GM19328 (cell line): ENCODE data around the gene ZMIZ1.
A peak's percentile ranks its signal among the peaks of the same experiment; 100 is the strongest.

Source experiments
- ATAC-seq: cut with Tn5 transposase; IDR thresholded peaks from one replicate; pipeline ENCODE4 v1.9.1; 2021; ENCODE audit warnings: mild to moderate bottlenecking, moderate library complexity; ENCODE audit not compliant: unreplicated experiment

Gene ZMIZ1

DNA sequence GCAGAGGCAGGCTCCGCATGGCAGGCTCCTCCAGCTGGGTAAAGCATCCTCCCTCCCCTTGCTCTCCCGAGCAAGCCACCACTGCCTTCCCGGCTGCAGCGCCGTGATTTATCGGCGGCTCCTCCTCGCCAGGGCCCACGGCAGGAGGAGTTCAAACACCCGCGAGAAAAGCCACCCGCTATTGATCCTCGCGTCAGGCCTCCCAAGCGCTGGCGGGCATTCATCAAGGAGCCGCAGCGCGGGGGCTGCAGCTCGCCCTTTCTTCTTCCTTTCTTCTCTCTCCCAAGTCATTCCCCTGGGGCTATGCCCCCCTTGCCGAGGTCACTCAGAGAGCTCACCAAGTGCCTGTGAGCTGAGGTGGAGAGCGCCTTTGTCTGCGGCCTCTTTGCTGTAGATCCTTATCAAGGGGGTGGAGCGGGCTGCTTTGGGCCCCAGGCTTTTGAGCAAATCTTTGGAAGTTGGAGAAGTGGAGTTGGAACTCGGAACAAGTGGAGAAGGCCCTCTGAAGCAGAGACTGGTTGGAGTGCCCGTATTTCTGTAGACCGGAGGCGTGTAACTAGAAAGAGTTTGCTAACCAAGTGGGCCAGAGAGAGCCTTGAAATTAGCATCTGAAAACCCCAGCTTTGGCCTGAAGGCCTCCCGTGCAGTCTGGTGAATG lies 171.3 kb downstream of the ZMIZ1 start:
- no peak for ATAC-seq

DNA sequence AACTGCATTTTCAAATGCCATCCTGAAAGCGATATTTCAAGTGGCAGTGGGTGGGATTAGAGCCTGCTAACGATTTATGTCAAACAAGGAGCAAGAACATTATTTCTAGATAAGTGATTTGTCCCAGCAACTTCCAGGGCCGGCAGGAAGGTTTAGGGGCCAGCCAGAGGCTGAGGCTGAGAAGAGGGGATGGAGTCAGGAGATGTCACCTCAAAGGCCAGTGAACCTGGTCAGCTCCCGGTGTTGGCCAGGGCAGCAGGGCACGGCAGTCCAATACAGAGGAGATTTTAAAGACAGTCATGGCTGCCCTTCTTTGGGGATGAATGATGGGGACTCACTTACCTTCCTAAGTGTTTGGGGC lies 172.8 kb downstream of the ZMIZ1 start:
- ATAC-seq, result no peak

DNA sequence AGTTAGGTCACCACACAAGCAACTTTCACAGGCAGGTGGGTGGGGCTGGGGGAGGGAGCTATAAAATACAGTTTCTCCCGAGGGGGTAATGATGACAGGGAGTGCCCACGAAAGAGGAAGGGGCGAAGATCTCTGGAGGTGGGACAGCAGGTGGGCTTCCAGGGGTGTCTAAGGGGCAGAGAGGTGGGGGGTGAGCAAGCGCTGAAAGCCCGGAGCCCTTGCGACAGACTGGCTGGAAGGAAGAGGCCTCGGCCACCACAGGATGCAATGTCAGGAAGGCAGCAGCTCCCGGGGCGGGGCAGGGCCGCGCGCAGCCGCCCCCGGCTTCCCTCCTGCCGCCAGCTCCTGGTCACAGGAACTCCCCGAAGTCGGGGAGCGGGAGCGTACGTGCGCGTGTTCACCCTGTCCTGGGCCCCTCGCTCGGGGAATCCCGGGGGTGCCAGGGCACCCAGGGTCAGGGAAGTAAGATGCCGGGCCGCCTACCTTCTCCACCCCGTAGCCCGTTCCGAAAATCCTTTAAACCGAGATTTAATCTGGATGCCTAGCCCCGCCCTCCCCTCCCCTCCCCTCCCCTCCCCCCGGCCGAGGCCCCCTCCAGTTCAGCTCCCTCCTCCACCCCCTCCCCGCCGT lies 173.3 kb downstream of the ZMIZ1 start:
- ATAC-seq, result no peak

DNA sequence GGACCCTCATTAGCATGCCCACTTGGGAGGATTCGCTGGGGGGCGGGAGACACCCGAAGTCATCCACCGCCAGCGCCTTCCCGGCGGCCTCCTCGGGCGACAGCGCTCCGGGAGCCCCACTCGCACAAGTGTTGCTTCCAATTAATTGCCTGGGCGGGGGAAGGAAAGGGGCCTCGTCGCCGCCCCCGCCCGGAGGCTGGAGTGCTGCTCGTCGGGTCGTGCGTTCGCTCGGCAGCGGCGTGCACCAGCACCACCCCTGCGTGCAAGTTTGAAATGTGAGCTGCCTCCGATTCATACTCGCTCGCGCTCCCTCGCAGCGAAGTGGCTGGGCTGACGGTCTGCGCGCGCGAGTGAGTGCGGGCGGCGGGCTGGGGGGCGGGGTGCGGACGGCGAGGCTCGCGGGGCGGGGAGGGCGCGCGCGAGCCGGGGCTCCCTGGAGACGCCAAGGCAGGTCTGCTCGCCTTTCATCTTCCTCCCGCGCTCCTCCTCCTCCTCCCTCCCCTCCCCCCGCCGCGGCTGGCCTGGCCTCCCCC lies 173.9 kb downstream of the ZMIZ1 start:
- ATAC-seq, result peak; percentile 25

DNA sequence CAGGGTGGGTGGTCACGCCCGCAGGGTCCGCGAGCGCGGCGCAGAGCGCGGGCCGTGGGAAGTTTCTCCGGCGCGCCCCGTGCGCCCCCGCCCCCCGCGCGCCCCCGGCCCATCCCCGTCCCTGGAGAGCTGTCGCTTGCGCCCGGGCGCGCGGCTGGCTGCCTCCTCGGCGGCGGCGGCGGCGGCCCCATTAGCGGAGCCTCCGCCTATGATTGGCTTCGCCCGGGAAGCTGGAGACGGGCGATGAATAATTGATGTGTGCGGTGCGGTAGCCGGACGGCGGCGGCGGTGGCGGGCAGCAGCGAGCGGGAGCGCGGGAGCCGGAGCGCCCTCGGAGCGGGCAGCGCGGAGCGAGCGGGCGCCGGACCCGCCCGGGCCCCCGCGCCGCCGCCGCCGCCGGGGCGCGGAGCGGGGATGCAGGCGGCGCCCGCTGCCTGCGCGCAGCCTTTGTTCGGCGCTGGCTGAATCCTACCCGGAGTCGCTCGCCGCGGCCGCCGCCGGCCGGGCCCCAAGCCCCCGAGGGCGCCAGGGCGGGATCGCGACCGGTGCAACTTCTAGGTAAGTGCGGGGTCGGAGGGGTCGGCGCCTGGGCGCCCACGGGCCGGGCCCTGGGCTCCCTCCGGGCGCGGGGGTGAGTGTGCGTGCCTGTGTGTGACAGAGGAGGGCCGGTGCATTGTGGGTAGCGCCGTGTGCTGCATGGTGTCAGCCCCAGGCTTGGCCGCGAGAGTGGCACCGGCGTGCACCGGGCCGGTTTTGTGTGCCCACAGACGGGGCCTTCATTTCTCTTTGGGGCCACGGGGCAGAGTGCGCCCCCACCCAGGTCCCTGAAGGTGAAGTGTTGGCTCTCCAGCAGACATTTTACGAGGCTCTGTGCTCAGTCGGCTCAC lies 174.7 kb downstream of the ZMIZ1 start:
- peak; percentile 53 for ATAC-seq

DNA sequence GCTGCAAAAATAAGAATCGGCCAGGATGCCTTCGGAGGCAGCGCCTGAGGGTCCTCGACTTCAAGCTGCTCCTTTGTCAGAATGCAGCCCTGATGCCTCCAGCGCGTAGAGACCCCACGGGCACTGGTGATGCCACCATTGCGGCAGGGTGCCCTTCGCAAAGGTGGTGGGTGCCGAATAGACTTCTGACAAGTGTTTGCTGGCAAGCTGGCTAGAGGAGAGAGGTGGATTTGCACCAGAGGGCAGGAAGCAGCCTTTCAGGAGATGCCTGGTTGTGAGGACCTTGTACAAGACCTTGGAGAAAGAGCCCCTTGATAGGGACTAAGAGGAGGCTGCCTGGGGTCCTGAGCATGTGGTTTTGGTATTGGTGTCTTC lies 175.3 kb downstream of the ZMIZ1 start:
- ATAC-seq, result no peak

DNA sequence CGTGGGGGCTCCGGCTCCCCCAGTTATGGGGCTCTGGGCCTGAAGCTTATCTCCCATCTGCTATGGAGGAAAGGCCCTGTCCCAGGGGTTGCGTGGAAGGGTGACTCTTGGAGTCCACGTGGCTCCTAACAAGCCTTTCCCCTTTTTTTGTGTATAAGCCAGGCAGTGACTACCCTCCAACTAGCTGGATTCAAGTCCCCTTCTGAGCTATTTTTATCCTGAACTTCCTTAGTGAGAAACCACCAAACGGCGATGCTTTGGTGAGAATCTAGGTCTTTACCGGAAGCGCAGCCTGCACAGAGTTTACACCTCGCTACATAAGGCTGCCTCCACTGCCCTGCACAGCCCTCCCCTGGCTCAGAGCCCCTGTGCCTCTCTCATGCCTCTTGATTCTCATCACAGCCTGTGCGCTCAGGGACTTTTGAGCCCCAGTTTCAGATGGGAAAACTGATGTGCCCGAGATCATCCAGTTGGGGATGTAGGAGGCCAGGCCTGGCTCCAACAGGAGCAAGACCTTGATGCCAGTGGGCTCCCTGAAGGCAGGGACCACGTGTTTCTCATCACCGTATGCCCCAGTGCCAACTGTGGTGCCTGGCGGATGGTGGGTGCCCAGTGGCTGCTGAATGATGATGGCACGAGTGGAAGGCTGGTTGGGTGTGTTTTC lies 176.2 kb downstream of the ZMIZ1 start:
- no peak for ATAC-seq

DNA sequence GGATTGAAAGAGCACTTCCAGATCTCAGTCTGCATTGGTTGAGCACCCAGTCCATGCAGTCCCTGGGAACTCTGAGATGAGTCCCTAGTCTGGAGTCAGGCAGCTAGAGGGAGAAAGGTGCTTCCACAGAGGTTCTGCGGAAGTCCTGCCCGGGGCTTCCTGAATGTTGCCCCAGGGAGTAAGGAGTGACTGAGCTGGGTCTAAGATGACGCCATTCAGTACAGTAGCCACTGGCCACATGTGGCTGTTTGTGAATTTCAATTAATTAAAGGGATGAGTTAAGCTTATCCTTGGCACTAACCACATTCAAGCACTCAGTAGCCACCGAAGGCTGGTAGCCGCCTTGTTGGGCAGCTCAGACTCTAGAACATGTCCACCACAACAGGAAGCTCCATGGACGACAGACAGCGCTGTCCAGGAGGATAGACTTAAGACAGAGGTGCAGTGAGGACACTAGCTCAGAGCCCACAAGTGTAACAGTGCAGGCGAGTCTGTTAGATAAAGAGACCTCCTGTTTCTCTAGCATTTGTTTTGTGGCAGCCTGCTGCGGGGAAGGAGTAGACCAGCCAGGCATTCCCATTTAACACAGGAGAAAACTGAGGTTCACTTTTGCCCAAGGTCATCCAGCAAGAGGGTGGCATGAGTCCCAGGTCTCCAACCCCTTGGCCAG lies 176.9 kb downstream of the ZMIZ1 start:
- no peak for ATAC-seq

DNA sequence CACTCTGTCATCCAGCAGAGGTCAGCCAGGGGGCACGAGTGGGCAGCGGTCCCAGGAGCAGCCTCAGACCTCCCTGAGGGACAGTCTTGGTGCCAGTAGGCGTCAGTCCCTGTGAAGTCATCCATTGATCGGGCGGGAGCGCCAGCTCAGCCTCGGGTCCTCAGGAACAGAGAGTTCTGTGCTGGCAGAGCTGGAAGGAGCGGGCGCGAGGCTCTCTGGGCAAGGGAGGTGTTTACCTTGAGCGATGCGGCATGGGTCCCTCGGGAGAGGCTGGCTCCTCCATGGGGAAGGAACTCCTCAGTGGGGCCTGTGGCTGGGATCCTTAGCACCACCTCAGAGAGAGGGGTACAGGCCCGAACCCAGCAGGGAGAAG lies 177.4 kb downstream of the ZMIZ1 start:
- ATAC-seq, result no peak

DNA sequence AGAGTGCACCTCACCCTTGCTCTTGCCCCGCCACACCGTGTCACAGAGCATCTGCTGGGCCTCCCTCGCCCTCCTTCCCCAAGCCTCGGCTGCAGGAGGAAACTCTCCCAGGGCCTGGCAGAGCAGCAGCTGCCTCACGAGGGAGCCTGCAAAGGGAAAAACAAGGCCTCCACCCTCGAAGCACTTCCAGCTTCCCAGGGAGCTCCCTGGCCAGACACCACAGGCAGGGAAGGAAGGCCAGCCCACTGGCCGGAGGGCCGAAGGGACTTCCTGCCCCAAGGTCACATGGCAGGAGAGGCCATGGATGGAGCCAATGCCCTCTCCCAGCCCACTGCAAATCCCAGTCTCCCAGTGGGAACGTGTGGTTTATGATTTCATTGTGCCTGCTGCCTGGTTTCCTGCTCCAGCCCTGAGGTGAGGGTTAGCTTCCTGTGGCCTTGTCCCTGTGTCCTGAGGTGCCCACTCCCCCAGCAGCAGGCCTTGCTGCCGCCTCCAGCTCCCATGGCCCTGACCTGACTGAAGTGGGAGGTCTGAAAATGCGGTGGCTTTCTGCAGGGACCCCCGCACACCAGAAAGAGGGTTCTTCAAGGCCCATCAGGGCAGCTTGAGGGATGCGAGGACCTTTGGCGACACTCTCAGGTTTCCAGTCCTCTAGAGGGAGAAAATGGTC lies 178.0 kb downstream of the ZMIZ1 start:
- ATAC-seq, result no peak

DNA sequence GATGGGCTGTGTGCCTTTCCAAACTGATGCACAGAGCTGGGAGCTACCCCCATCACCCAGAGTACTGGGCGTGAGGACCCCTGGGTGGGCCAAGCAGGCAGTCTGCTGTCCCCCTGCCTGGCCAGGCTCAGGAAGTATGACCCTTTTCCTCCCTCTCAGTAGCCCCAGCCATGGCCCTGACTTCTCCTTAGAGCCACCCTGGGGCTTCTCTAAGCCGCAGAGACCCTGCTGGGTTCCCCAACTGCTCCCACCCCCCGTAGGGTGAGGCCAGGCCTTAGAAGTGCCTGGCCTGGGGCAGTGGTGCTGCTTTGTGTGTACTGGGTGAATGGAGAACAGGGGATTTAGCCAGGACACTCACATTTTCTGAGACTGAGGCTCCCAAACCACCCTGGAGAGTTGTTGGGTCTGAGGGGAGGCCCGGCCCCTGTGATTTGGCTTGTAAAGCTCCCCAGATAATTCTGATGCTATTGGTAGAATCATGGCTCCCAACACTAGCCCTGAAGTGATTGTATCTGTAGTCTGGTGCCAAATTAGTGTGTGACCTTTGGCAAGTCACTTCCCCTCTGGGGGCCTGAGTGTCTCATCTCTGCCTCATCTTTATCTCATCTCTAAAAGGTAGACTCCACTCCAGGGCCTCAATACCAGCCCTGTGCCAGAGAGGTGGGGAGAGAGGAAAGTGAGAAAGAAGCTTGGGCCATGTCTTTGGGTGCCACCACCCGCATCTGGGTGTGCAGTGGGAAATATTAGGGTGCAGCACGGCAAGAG lies 178.8 kb downstream of the ZMIZ1 start:
- ATAC-seq, result no peak

DNA sequence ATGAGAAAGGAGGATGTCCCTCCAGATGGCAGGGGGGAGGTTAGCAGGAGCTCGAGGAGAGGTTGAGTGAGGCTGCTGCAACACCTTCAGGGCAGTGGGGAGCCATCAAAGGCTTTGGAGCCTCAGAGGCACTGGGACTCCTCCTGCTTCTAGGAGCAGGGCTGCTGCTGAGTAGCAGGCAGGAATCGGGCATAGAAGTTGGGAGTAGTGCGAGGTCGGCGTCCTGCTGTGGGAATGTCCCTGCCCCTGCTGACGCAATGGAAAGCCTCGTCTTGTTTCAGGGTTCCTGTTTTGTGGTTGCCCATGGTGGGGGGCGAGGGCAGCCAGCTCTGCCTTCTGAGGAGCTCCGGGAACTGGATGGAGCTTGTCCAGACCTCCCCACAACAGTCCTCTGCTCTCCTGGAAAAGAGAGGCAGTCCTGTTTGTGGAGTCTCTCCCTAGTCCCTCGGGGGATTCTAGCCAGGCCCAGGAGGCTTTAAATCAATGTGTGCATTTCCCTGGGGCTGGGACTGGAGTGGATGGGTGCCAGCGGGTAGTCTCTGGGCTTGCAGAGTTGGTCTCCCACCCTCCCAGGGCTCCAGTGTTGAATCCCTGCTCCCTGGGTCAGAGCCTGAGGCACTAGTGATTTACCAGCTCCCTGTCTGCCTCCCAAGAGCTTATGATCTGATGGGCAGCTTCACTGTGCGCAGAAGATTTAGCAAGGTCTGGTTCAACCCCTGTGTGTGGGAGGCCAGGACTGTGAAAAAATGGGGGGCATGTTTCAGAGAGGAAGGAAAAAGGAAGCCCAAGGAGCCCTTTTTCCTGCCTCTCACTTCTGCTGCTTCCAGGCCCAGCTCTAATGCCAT lies 179.8 kb downstream of the ZMIZ1 start:
- no peak for ATAC-seq

DNA sequence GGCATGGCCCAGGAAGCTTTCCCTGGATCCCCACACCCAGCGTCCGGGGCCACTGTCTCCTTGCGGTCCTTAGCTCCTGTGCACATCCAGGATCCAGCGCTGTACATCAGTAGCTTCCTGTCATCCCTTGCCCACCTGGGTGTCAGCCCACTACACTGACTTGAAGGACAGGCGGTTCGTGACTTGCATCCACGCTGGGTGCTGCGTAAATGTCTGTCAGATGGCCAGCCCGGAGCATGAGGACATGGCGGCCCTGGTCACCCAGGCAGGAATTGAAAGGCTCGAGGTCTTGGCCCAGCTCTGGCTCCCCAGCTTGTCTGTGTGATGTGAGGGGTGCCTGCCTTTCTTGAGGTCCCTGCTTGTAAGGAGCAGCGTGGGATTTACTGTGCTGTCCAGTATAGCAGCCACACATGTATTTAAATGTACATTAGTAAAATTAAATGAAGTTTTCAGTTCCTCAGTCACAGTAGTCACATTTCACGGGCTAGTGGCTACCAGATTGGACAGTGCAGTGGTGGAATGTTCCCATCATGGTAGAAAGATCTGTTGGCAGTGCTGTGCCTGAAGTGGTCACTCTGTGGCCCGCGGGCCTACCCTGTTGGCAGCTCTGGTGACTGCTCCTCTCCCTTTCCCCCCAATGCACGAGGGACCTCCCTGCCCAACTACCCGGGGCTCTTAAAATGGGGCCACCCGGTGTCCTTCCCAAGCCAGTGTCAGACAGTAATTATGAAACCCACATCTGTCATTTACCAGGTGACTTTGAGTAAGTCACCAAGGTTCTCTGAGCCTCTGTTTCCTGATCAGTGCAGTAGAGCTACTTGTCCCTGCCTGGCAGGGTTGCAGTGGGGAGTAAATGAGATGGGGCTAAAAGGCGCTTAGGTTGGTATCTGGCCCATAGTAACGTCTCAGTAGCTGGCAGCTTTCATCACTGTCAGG lies 180.7 kb downstream of the ZMIZ1 start:
- peak; percentile 60 for ATAC-seq

DNA sequence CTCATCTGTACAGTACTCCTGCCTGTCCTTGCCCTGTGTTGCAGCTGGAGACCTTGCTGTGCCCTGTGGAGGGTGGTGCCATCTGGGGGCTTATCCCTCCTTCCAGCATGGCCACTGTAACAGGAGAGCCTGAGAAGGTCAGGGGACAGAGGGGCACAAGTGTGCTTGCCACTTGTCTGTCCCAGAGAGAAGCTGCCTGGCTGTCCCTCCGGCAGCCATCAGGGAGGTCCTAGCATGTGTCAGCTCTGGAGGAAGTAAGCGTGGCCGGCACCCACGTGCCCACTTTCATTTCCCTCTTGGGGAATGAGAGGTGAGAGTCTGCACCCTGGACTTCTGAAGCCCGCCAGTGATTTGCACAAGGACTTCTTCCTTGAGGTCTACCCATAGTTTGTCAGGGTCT lies 181.5 kb downstream of the ZMIZ1 start:
- ATAC-seq, result no peak

DNA sequence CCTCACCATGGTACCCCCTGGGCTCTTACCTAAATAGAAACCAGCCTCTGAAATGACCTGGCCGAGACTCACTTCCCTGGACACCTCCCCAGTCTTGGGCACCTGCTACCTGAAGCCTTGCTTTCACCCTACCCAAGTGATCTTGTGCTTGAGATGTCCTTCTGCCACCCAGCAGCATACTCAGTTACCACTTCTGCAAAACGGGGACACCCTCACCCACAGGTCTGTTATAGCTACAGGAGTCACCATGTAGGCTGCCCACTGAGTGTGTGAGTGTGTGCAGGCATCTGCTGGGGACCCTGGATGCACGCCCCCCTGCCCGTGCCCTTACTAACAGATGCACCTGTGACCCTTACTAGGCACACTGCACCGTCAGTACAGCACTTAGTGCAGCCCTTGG lies 183.7 kb downstream of the ZMIZ1 start:
- ATAC-seq, result no peak

DNA sequence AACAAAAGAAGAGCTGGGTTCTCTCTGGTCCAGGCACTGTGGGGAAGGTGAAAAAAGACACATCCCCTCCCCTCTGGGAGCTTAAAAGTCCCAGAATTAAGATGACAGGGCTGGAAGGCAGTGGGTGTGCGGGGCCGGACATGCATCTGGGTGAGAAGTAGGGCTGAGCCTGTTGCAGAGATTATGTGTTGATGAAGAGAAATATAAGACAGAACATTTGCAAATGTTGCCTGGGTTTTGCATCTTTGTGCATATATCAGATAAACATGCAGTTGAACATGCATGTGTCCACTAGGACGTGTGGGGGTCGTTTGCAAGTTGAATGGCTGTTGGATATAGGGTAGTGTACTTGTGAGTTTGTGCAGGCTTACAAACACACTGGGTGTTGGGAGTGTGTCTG lies 184.2 kb downstream of the ZMIZ1 start:
- ATAC-seq, result no peak

DNA sequence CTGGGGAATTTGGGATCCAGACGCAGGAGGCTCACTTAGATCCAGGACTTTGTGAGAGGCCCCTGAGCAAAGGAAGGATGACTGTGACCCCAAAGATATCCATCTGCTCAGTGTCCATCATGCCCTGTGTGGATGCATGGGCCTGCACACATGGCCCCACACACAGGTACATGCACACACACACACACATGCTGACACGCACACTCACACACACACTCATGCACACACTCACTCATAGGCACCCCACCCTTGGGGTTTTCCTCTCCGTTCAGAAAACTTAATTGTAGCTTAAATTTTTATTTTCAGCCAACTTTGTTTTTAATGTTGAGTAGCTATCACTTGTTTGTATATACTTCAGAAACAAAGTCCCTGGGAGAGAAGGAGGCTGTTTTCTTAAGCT lies 184.9 kb downstream of the ZMIZ1 start:
- no peak for ATAC-seq
